ENCODE measurements around the gene MYL1. TPM values are rescaled to one million over a fixed set of nuclear protein-coding genes. Genes with fewer than 3 reads are reported as not detected.

MYL1 gene
- total and polyA plus RNA-seq, 8 donors, result 1.2 TPM; not detected in 7

DNA sequence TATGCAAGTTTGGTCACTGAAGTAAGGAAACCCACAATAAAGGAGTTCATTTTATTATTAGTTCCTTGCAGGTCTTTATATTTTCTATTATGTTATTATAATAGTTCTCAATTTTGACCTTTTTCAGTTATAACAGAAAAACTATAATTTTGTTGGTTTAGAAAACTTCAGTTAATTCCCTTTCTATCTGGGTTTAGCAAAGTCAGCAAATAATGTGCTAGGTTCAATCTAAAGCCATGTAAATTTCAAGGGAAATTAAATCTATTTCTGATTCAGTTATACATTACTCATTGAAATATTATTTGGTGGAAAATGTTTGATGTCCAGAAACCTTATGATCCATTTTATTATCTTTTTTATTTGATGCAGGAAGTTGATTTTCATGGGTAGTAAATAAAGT is 43.7 kb downstream of the MYL1 start:
- H3K27me3 ChIP-seq, result no peaks in the 10 kb centered on the region
- DNase-seq (no peak), ATAC-seq (no peak), FAIRE-seq (no peak)
- H3K4me1 ChIP-seq, result no peaks in the 10 kb centered on the region
- H3K36me3 ChIP-seq, result no peaks in the 10 kb centered on the region
- TF ChIP-seq, protein P1, sequence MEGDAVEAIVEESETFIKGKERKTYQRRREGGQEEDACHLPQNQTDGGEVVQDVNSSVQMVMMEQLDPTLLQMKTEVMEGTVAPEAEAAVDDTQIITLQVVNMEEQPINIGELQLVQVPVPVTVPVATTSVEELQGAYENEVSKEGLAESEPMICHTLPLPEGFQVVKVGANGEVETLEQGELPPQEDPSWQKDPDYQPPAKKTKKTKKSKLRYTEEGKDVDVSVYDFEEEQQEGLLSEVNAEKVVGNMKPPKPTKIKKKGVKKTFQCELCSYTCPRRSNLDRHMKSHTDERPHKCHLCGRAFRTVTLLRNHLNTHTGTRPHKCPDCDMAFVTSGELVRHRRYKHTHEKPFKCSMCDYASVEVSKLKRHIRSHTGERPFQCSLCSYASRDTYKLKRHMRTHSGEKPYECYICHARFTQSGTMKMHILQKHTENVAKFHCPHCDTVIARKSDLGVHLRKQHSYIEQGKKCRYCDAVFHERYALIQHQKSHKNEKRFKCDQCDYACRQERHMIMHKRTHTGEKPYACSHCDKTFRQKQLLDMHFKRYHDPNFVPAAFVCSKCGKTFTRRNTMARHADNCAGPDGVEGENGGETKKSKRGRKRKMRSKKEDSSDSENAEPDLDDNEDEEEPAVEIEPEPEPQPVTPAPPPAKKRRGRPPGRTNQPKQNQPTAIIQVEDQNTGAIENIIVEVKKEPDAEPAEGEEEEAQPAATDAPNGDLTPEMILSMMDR (IDR thresholded peaks at IDR 0.05), result no peak
- H3K27ac ChIP-seq, result no peak overlapping the region
- intact Hi-C loops (cut with DNase I), result no loop called here
- H3K9me3 ChIP-seq, result no peaks in the 10 kb centered on the region
- H3K4me3 ChIP-seq, result no peak overlapping the region

DNA sequence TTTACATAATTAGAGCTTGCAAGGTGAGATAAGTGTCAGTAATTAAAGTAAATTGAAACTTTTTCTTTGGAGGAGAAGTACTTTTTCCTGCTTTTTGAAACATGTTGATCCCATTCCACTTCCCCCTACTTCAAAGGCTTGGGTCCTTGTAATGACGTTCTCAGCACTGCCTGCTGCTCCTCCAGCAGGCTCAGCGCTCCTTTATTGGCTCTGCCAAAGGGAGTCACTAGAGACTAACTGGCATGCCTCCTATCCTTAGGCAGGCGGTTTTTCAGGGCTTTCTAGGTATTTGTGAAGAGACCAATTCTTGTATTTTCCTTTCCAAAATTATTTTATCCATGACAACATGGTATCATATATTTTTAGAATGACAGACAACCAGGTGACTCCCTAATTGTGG is 45.8 kb downstream of the MYL1 start:
- TF ChIP-seq, protein P1 (IDR thresholded peaks at IDR 0.05), result no peak
- ATAC-seq (no peak), DNase-seq (no peak), FAIRE-seq (no peak)
- no peaks in the 10 kb centered on the region for H3K36me3 ChIP-seq
- no peaks in the 10 kb centered on the region for H3K27me3 ChIP-seq
- H3K4me3 ChIP-seq, result no peak overlapping the region
- no peak overlapping the region for H3K27ac ChIP-seq
- H3K4me1 ChIP-seq, result no peaks in the 10 kb centered on the region
- intact Hi-C loops (cut with DNase I), result no loop called here
- WGBS, 2 donors, result 57 to 62% methylated on average over 3 of the region's 3 CpGs
- no peaks in the 10 kb centered on the region for H3K9me3 ChIP-seq

DNA sequence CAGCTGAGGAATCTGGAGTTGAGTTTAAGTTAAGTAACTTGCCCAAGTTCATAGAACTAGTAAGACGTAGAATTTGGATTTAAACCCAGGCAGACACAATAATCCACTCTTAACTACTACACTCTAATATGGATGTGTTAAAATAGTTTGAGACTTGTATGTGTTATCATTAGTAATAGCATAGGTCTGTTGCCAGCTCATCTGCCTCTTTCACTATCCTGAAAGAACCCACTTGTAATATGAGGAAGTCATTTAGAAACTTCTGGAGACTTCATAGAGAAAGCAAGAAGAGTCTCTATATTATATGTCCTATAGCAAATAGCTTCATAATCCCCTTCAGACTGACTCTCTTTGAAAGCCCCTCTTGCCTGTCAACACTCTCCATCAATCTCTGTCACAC is 46.7 kb downstream of the MYL1 start:
- H3K4me3 ChIP-seq, result no peak overlapping the region
- TF ChIP-seq, protein P1 (IDR thresholded peaks at IDR 0.05), result no peak
- FAIRE-seq (no peak), DNase-seq (no peak), ATAC-seq (no peak)
- intact Hi-C loops (cut with DNase I), result no loop called here
- 88 to 89% methylated on average over 1 of the region's 1 CpG for WGBS, 2 donors
- no peak overlapping the region for H3K27ac ChIP-seq
- H3K27me3 ChIP-seq, result no peaks in the 10 kb centered on the region
- no peaks in the 10 kb centered on the region for H3K36me3 ChIP-seq
- H3K4me1 ChIP-seq, result no peaks in the 10 kb centered on the region
- no peaks in the 10 kb centered on the region for H3K9me3 ChIP-seq

DNA sequence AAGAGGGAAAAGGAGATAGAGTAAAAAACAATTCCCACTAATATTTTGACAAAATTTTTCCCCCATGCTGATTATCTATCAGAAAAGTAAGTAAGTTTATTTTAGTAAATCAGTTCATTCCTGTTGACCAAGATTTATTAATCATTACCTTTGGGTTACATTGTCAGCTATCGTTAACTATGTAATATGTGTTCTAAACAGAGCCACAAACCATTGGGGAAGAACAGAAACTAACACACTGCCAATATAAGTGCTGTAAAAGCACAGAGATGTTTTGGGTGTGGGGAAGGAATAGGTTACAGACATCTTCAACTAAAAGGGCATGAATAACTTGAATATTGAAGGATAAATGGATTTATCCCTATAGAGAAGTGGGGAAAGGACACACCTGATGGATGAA is 47.3 kb downstream of the MYL1 start:
- H3K9me3 ChIP-seq, result no peaks in the 10 kb centered on the region
- 14 to 17% methylated on average over 1 of the region's 1 CpG for whole genome bisulfite sequencing, 2 donors
- ATAC-seq (no peak), FAIRE-seq (no peak), DNase-seq (no peak)
- no peaks in the 10 kb centered on the region for H3K4me1 ChIP-seq
- H3K27ac ChIP-seq, result no peak overlapping the region
- H3K36me3 ChIP-seq, result no peaks in the 10 kb centered on the region
- TF ChIP-seq, protein P1 (IDR thresholded peaks at IDR 0.05), result no peak
- intact Hi-C loops (cut with DNase I), result no loop called here
- H3K27me3 ChIP-seq, result no peaks in the 10 kb centered on the region
- no peak overlapping the region for H3K4me3 ChIP-seq

DNA sequence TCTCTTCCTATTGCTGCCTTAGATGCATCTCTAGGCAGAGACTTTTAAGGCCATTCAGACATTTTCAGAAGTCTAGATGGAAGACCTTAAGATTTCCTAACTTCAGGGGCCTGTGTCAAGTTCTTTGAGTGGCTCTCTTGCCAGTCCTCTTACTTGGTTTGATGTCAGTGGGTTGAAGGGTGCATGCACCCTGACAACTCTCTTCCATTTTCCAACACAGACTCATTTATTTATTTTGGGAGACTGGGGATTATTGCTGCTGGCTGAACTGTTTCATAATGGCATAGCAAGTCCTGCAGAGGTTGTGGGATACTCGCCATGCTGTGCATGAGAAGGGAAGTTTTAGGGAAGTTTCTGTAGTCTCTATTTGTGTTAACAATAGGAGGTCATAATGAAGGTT is 50.7 kb downstream of the MYL1 start:
- Histone ChIP-seq H3K9me3 (no peaks in the 10 kb centered on the region), H3K4me1 (no peaks in the 10 kb centered on the region), H3K27ac (no peak overlapping the region), H3K27me3 (no peaks in the 10 kb centered on the region), H3K36me3 (no peaks in the 10 kb centered on the region), H3K4me3 (no peak overlapping the region)
- 86 to 90% methylated on average over 1 of the region's 1 CpG for WGBS, 2 donors
- ATAC-seq (no peak), DNase-seq (no peak), FAIRE-seq (no peak)
- intact Hi-C loops (cut with DNase I), result no loop called here
- TF ChIP-seq, protein P1 (IDR thresholded peaks at IDR 0.05), result no peak

Measured in pancreas (tissue), 10 donors.